GM19025 (cell line): ENCODE results near the gene MKNK1.
"Not testable (repeated sequence)": the region's sequence is repeated elsewhere in the genome, so short reads cannot be mapped to it uniquely, and the experiment has no call there.

Source experiments
- ATAC-seq: cut with Tn5 transposase; IDR thresholded peaks from one replicate; pipeline ENCODE4 v1.9.1; 2021; ENCODE audit warnings: mild to moderate bottlenecking, low read depth, moderate library complexity; ENCODE audit not compliant: unreplicated experiment

The MKNK1 gene

GRCh38 chr1:46603858-46604549 is at the start of gene MKNK1:
Gene MKNK1, minus strand, starts transcription at chr1:46604268. Its CDS starts 20,941 bp downstream, at chr1:46583327.
- peak; percentile 88 for ATAC-seq

DNA sequence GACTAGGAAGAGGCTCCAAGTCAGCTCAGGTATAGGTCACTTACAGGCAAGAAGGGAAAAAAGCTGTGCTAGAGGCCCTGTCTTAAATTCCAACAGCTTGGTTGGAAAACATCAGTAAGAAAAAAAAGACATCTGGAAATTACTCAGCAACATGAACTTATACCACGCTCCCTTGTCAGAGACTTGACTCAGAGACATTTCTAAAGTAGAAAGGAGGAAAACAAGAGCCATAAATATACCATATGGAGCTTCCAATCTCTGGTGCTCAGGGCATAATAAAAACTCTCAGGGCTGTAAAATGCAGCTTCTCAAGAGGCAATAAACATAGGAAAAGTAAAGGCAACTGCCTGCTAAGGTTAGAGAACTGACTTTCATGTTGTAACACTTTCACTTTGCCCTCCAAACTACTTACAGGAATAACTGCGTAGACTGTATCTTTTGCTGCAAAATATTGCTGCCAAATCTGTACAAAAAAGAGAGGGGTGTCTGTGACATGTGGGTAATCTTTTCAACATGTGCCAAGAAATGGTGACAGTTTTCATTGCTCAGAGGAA is 49.4 kb upstream of the MKNK1 start:
- no peak for ATAC-seq

- ATAC-seq, result no peak
Observed at GRCh38 chr1:46652321-46653100, 48.4 kb upstream of the MKNK1 start.

DNA sequence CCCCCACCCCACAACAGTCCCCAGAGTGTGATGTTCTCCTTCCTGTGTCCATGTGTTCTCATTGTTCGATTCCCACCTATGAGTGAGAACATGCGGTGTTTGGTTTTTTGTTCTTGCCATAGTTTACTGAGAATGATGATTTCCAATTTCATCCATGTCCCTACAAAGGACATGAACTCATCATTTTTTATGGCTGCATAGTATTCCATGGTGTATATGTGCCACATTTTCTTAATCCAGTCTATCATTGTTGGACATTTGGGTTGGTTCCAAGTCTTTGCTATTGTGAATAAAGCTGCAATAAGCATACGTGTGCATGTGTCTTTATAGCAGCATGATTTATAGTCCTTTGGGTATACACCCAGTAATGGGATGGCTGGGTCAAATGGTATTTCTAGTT is 47.1 kb upstream of the MKNK1 start:
- ATAC-seq, result not testable (repeated sequence)

GRCh38 chr1:46650491-46650890 is 46.4 kb upstream of the MKNK1 start:
- ATAC-seq, result no peak

DNA sequence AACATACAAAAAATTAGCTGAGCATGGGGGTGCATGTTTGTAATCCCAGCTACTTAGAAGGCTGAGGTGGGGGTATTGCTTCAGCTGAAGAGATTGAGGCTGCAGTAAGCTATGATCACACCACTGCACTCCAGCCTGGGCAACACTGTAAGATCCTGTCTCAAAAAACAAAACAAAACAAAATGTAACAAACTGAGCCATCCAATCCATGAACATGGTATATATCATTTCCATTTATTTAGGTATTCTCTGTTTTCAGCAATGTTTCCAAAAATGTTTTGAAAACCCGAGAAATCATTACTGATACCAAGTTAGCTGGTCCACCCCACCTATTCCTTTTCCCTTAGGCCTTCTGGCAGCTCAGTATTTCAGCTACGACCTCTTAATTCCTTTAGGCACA is 45.7 kb upstream of the MKNK1 start:
- no peak for ATAC-seq

- ATAC-seq, result no peak
Observed at GRCh38 chr1:46647611-46648010, 43.5 kb upstream of the MKNK1 start.

DNA sequence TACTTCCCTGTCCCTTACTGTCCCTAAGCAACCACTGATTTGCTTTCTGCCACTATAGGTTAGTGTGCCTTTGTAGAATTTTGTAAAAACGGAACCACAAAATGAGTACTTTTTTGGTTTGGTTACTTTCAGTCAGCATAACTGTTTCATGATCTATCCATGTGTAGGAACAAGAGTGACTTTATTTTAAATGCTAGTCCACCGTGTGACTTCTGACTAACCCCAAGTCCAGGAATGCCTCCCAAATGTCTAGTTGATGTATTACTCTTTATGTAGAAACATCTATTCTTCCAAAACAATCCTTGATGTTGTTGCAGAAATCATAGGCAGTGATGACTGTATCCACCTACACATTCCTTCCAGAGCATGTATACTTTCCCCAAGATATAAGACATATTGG is 42.8 kb upstream of the MKNK1 start:
- ATAC-seq, result no peak

- no peak for ATAC-seq
Observed at GRCh38 chr1:46646331-46646730, 42.3 kb upstream of the MKNK1 start.

DNA sequence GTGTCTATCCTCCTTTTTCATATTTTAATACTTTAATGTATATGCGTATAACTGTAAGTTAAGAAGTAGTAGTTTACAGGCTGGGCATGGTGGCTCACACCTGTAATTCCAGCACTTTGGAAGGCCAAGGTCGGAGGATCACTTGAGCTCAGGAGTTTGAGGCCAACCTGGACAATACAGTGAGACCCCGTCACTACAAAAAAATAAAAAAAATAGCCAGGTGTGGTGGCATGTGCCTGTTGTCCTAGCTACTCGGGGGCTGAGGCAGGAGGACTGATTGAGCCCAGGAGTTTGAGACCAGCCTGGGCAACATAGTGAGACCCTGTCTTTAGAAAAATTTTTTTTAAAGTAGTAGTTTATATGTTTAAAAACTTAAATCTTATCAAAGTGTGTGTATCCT is 41.7 kb upstream of the MKNK1 start:
- no peak for ATAC-seq

DNA sequence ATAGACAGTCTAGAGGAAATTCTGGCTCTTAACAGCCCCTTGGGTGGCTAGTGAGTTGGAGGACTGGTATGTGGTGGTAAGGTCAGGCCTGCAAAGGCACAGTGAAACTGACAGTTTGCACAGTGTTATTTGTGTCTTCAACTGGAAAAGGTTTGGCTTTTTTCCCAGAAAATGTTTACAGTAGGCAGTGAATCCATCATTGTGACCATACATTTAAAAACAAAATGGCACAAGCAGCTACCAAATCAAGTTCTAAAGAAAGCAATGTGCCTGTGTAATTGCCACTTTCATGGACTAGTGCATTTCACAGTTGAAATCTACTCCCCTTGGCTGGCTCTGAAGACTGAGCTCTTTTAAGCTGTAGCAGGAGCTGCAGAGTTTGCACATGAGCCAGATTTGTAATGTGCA is 39.3 kb upstream of the MKNK1 start:
- no peak for ATAC-seq

- no peak for ATAC-seq
Observed at GRCh38 chr1:46642115-46642680, 38.1 kb upstream of the MKNK1 start.

- no peak for ATAC-seq
Observed at GRCh38 chr1:46639547-46639946, 35.5 kb upstream of the MKNK1 start.

DNA sequence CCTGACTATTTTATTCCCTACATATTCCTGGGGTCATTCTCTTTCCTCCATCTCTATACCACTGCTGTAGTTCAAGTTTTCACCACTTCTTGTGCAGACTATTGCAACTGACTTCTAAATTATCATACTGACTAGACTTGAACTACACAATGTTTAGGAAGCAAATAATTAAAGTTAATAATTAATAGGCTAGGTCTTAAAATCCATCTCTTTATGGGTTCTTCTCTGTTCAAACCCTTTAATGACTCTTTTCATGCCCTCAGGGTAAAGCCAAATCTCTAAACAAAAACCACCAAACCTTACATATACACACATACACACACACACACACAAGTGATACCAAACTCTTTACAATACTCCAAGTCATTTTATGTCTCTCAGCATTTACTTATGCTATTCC is 34.9 kb upstream of the MKNK1 start:
- ATAC-seq, result no peak

DNA sequence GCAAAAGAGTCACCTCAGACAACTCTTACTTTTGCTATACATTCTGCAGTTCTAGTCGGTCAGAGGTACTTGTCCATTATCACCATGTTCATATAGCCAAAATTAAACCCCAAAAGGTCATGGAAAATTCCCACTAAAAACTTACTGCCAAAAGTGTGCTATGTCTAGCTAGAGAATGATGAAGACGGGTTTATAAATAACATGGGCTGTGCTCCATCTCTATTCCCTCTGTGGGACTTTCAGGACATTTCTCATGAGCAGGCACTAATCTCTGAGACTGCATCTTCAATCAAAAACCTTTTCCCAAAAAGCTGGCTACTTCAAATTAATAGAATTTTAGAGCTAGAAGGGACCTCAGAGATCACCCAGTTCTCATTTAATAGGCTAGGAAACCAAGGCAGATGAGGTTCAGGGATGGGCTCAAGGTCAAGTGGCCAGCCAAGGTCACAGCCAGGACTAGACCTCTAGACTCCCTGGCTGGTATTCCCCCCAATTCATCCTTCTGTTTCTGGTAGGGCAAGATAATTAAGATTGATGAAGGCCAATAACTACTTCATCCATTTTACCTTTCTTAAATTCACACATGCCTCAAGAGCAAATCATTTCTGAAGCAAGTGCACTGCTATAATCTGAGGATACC is 33.5 kb upstream of the MKNK1 start:
- no peak for ATAC-seq

DNA sequence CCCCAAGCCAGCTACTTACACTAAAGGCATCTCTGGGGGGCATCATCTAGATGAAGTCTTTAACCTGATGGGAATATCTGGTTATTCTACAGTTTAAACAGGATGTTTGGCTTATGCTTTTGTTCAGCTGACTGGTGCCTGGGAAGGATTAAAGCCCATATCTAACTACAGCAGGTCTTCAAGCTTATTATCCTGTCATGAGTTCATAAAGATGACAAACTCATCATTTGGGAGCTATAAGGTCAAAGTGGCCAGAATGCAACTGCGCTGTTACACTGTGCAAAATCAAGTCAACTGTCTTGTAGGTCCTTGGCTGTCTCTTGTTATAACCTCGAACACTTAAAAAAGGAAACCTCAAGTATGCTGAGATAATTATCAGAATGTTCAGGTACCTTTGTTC is 31.1 kb upstream of the MKNK1 start:
- ATAC-seq, result no peak

DNA sequence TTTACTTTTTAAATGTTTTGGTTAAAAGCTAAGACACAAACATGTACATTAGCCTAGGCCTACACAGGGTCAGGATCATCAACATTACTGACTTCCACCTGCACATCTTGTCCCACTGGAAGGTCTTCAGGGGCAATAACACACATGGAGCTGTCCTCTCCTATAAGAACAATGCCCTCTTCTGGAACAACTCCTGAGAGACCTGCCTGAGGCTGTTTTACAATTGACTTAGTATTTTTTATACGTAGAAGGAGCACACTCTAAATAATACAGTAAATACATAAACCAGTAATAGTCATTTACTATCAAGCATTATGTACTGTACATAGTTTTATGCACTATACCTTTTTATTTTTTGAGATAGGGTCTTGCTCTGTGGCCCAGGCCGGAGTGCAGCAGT is 26.7 kb upstream of the MKNK1 start:
- ATAC-seq, result no peak

DNA sequence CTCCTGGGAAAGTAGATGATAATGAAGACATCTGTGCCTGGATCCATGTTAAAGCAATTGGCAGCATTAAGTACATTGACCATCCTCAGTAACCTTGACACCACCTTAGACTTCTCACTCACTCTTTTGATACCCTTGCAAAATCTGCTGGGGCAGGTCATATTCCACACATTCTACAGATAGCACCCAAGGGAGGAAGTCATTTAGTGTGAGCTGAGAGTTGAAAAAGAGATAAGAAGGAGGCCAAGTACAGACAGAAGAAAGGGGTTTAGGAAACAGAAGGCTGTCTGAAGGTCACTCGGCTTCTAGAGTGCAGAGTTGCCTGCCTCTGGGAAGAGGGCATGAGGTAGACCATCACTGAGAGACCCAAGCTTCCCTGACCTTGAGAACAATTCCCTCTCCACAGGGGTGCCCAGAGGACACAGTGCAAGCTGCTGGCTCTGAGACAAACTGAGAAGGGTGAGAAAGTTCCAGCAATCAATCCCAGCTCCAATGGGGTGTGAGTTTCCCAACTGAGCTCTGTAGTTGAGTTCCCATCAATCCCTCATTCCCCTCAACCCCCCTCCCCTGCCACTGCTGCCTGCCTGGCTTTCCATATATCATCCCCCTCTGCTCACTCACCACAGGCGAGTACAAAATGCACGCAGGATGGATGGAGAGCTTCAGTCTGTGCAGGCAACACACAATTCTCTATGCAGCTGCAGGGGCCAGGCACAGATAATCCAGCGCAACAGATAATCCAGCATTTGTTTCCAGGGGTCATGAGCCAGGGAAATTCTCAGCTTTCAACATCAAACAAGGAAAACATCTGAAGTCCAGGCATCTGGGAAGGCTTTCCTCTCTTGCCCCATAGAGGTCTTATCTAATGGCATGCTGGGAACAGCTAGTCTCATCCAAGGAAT is 19.9 kb upstream of the MKNK1 start:
- ATAC-seq, result no peak

DNA sequence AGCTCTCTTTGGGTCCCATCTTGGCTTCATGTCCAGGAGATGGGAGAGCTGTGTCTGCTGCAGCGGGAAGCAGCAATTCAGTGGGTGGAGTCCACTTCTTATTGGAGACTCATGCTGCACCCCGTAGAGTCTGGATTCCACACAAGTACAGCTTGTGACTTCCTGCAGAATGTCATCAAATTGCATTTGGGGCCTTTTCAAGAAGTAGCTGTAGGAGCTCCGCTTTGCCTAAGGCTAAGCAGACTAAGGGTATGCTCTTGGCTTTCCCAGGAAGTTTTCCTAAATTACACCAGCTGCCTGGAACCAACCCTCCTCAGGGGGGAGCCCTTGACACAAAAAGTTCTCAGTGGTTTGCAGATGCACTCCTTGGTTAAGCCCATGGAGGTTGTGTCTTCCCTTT is 18.3 kb upstream of the MKNK1 start:
- no peak for ATAC-seq

DNA sequence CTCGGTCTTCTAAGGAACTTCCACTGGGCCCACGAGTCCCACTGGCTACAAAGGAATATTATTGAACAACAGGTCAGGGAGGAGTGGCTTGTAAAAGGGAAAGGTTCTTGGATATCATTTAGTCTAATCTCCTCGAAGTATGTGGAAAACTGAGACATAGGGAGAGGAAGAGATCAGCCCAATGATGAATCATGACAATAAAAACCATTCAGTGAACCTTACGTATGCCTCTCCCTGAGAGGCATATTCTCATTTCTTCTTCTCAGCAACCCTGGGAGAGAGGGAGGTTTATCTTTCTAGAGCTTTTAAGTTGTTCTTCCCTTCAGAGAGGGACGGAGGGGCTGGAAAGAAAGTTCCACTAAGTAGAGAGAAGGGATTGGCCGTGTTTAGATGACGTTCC is 17.9 kb upstream of the MKNK1 start:
- no peak for ATAC-seq
